HG03342 (cell line): Measurements from ENCODE around the gene TSPAN1.
A peak's percentile ranks its signal among the peaks of the same experiment; 100 is the strongest.
"Not testable (repeated sequence)": the region's sequence is repeated elsewhere in the genome, so short reads cannot be mapped to it uniquely, and the experiment has no call there.

Source experiments
- ATAC-seq: cut with Tn5 transposase; IDR thresholded peaks from one replicate; pipeline ENCODE4 v1.9.1; 2021; ENCODE audit warnings: mild to moderate bottlenecking, moderate library complexity; ENCODE audit not compliant: unreplicated experiment

Gene TSPAN1

GRCh38 chr1:46215504-46215903 lies 40.6 kb downstream of the TSPAN1 start:
- ATAC-seq: no peak

- no peak for ATAC-seq
These were observed 43.6 kb downstream of the TSPAN1 start for GRCh38 chr1:46218443-46218842.

GRCh38 chr1:46219551-46220520 lies 44.9 kb downstream of the TSPAN1 start:
- ATAC-seq: no peak

- ATAC-seq: no peak
These were observed 45.9 kb downstream of the TSPAN1 start for GRCh38 chr1:46220808-46221207.

GRCh38 chr1:46221749-46222148 lies 46.9 kb downstream of the TSPAN1 start:
- ATAC-seq: no peak

GRCh38 chr1:46223055-46223454 lies 48.2 kb downstream of the TSPAN1 start:
- not testable (repeated sequence) for ATAC-seq

GRCh38 chr1:46223472-46223943 lies 48.6 kb downstream of the TSPAN1 start:
- ATAC-seq: peak; percentile 76

GRCh38 chr1:46224966-46225365 lies 50.1 kb downstream of the TSPAN1 start:
- no peak for ATAC-seq

GRCh38 chr1:46231231-46231630 lies 56.3 kb downstream of the TSPAN1 start:
- not testable (repeated sequence) for ATAC-seq
